Activated CD8-positive, alpha-beta T cell treated with anti-CD3 and anti-CD28 coated beads for 36 hours (primary cell): ENCODE data around the gene FLRT3. TPM values are rescaled to one million over a fixed set of nuclear protein-coding genes. Genes with fewer than 3 reads are reported as not detected.

Experiments used
- ATAC-seq: fragments of 200-7000 bp; cut with Tn5 transposase; one replicate; pipeline ENCODE4 v1.10.0; 2021; ENCODE audit warnings: mild to moderate bottlenecking, moderate library complexity
- CTCF ChIA-PET: fragments of 350-600 bp; sonication (Branson Sonifier 250); formaldehyde crosslinking; loops from one replicate; lab custom pipeline; 2021; ENCODE audit warnings: antibody characterized with exemption; lab: Charles Lee
- POLR2A ChIA-PET: fragments of 350-600 bp; sonication (Branson Sonifier 250); formaldehyde crosslinking; loops from one replicate; lab custom pipeline; 2021; ENCODE audit warnings: antibody characterized with exemption; lab: Charles Lee
- DNase-seq: peaks from one replicate; pipeline ENCODE4 v3.0.0-alpha.2; 2020
- H3K27ac Mint-ChIP-seq: one replicate; pipeline ENCODE4 v1.8.0; 2021; ENCODE audit warnings: mild to moderate bottlenecking, mixed read lengths
- H3K27me3 Mint-ChIP-seq: one replicate; pipeline ENCODE4 v1.8.0; 2021; ENCODE audit warnings: mixed read lengths
- H3K36me3 Mint-ChIP-seq: one replicate; pipeline ENCODE4 v1.8.0; 2021; ENCODE audit warnings: low read depth, mixed read lengths
- H3K4me1 Mint-ChIP-seq: one replicate; pipeline ENCODE4 v1.8.0; 2021; ENCODE audit warnings: low read depth, mixed read lengths
- H3K4me3 Mint-ChIP-seq: one replicate; pipeline ENCODE4 v1.8.0; 2021; ENCODE audit warnings: mild to moderate bottlenecking, moderate library complexity, mixed read lengths
- H3K9me3 Mint-ChIP-seq: one replicate; pipeline ENCODE4 v1.8.0; 2021; ENCODE audit warnings: mixed read lengths
- CTCF ChIP-seq: fragments of 200-600 bp; IDR thresholded peaks from one replicate; pipeline ENCODE4 v1.8.0; 2022; ENCODE audit warnings: antibody characterized with exemption, mild to moderate bottlenecking
- intact Hi-C: fragments of 100-400 bp; cut with micrococcal nuclease; formaldehyde crosslinking; loops from one replicate; pipeline ENCODE4 v1.10.0; 2022
- total RNA-seq, 2 experiments: library from RNA; stranded (reverse); gene quantifications; one replicate each; pipeline ENCODE4 v1.2.3, GENCODE V29; 2021

Gene FLRT3
- total RNA-seq, 2 experiments from 2014 or later = not detected

GRCh38 chr20:14284443-14284842, 53.0 kb downstream of the FLRT3 start:
- Mint-ChIP-seq H3K9me3 (peaks cover 1% of the 10 kb centered on the region), H3K27ac (no peak overlapping the region), H3K4me3 (no peak overlapping the region), H3K4me1 (no peaks in the 10 kb centered on the region), H3K36me3 (no peaks in the 10 kb centered on the region), H3K27me3 (no peaks in the 10 kb centered on the region)
- ATAC-seq (no peak), DNase-seq (no peak)
- ChIA-PET POLR2A (no interaction called here), CTCF (no interaction called here)
- intact Hi-C loops = no loop called here
- TF ChIP-seq CTCF = no peak

- H3K27ac Mint-ChIP-seq = no peak overlapping the region
- H3K4me3 Mint-ChIP-seq = no peak overlapping the region
- H3K36me3 Mint-ChIP-seq = no peaks in the 10 kb centered on the region
- POLR2A ChIA-PET = no interaction called here
- TF ChIP-seq CTCF = no peak
- no peaks in the 10 kb centered on the region for H3K27me3 Mint-ChIP-seq
- no peaks in the 10 kb centered on the region for H3K4me1 Mint-ChIP-seq
- peaks cover 2% of the 10 kb centered on the region for H3K9me3 Mint-ChIP-seq
- intact Hi-C loops = no loop called here
- DNase-seq = no peak
- ATAC-seq = no peak
- CTCF ChIA-PET = no interaction called here
Measured at GRCh38 chr20:14282140-14282539, 55.3 kb downstream of the FLRT3 start.
